ENCODE measurements around the gene HGFAC. TPM values are rescaled to one million over a fixed set of nuclear protein-coding genes. Genes with fewer than 3 reads are reported as not detected.

HGFAC gene
- 0.07 to 0.32 TPM (median 0.13 TPM) in 4 of 5 replicates, not detected in the other for total RNA-seq (2022; extraction: Qiagen RNA extraction; ENCODE audit: low read depth)

GRCh38 chr4:3441501-3442459, at the start of gene HGFAC:
HGFAC (plus strand) TSS chr4:3441968; CDS start chr4:3442002, 34 bp downstream.

DNA sequence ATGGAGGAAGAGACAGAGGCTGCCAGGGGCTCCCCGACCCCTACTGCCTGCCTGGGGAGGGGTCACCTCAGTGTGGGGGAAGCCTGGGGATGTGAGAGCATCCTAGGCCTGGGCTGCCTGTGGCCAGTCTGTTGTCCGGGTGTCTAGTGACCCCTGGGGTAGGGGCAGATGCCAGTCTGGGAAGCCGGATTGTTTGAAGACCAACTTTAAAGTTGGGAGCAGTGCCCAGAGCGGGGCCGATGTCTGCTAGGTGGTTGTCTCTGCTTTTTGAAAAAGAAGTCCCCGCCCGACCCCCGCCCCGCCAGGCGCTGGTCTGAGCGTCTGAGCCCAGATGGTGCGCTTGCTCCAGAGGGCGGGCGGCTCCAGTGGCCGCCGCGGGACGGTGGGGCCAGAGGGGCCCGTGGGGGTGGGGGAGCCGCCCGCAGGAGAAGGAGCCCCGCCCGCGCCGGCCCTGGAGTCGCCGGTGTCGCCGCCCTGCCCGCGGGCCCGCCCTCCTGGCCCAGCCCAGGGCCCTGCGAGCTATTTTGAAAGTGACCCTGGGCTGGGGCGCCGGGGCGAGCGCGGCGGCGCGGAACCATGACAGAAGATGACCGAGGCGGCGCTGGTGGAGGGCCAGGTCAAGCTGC, 21.1 kb downstream of the HGFAC start, which contains the start of gene DOK7:
DOK7 (plus strand) TSS at position 517 of the 626 bp plus-strand sequence; CDS start at position 587, 70 bp downstream.

Other genes with a start within 250 kb of the HGFAC start
- 0.06 to 0.15 TPM (median 0.08 TPM) in 5 replicates for gene MSANTD1, start 192.8 kb upstream of the HGFAC start, total RNA-seq (2022; extraction: Qiagen RNA extraction; ENCODE audit: low read depth)
- gene RGS12, start 148.9 kb upstream of the HGFAC start, total RNA-seq (2022; extraction: Qiagen RNA extraction; ENCODE audit: low read depth), result 10.3 to 13.3 TPM (median 11.0 TPM) in 5 replicates
- gene DOK7, start 21.3 kb downstream of the HGFAC start, total RNA-seq (2022; extraction: Qiagen RNA extraction; ENCODE audit: low read depth), result 0.27 to 1.1 TPM (median 0.44 TPM) in 5 replicates
- gene LRPAP1, start 90.5 kb downstream of the HGFAC start, total RNA-seq (2022; extraction: Qiagen RNA extraction; ENCODE audit: low read depth), result 116 to 138 TPM (median 128 TPM) in 5 replicates

All from A549 treated with GW870086 at 1 μM for 4 hours (cell line).